ENCODE measurements around the gene CDH13.

CDH13 gene

DNA sequence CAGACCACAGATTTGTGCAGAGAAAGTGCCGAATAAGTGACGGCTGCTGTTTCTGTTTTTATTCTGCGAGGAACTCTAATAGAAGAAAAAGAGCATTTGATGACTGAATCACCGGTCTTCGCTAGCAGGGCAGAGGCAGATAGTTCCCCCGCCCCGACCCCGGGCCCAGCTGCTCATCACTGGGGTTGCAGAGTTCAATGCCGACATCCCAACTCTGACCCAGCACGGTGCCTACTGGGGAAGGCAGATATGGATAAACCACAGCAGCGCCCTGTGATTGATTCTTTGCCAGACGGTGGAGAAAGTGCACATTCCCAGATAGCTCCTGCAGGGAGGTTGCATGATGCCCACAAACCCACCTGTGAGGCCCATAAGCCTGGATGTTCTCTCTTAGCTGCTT lies 823.1 kb downstream of the CDH13 start:
- TF ChIP-seq, protein P1, sequence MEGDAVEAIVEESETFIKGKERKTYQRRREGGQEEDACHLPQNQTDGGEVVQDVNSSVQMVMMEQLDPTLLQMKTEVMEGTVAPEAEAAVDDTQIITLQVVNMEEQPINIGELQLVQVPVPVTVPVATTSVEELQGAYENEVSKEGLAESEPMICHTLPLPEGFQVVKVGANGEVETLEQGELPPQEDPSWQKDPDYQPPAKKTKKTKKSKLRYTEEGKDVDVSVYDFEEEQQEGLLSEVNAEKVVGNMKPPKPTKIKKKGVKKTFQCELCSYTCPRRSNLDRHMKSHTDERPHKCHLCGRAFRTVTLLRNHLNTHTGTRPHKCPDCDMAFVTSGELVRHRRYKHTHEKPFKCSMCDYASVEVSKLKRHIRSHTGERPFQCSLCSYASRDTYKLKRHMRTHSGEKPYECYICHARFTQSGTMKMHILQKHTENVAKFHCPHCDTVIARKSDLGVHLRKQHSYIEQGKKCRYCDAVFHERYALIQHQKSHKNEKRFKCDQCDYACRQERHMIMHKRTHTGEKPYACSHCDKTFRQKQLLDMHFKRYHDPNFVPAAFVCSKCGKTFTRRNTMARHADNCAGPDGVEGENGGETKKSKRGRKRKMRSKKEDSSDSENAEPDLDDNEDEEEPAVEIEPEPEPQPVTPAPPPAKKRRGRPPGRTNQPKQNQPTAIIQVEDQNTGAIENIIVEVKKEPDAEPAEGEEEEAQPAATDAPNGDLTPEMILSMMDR (IDR thresholded peaks at IDR 0.05) = no peak
- Histone ChIP-seq H3K4me3 (no peak overlapping the region), H3K36me3 (no peaks in the 10 kb centered on the region), H3K4me1 (no peaks in the 10 kb centered on the region), H3K27ac (no peak overlapping the region), H3K27me3 (no peaks in the 10 kb centered on the region), H3K9me3 (no peaks in the 10 kb centered on the region)
- intact Hi-C loops (cut with DNase I; ENCODE audit: low total_unique reads) = loop anchor here (10.0 kb wide), 1 partner anchor 845 kb away; no protein-coding TSS in a partner anchor
- DNase-seq = no peak

DNA sequence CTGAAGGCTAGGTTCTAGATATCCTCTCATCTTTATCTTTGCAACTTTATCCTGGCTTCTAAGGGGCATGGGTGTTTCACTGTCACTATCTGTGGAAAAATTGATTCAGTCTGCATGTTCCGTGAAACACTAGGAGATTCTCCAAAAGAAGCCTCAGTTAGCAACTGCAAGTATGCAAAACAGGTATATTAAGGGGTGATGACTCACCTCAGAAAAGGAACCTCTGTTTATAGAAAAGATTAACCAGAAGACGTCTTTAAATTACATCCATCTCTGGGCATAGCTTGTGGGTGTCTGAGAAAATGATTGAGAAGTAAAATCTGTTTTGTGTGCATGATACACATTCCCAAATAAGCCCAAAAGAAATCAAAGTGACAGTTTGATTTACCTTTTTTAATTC lies 827.2 kb downstream of the CDH13 start:
- no peaks in the 10 kb centered on the region for H3K4me1 ChIP-seq
- no peaks in the 10 kb centered on the region for H3K27me3 ChIP-seq
- intact Hi-C loops (cut with DNase I; ENCODE audit: low total_unique reads) = no loop called here
- H3K4me3 ChIP-seq = no peak overlapping the region
- no peaks in the 10 kb centered on the region for H3K36me3 ChIP-seq
- no peak overlapping the region for H3K27ac ChIP-seq
- no peak for DNase-seq
- H3K9me3 ChIP-seq = no peaks in the 10 kb centered on the region
- TF ChIP-seq, protein P1 (IDR thresholded peaks at IDR 0.05) = no peak

DNA sequence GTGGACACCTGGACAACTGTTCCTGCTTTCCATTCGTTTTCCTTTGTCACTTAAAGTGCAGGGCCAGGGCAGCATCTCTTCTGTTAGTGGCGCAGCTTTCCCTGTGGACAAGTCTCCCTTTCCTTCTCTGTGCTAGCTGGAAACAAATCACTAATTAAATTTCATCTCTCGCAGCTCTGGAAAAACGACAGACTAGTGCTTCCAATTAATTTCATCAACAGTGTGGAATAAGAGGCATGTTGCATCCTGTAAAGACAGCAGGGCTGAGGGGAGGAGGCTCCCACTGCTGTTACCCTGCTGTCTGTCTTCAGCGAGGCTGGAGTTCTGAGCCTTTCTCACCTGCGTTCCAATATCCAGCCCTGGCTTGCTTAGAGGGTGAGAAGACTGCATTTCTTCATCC lies 828.9 kb downstream of the CDH13 start:
- Histone ChIP-seq H3K36me3 (no peaks in the 10 kb centered on the region), H3K27ac (no peak overlapping the region), H3K4me3 (no peak overlapping the region), H3K4me1 (no peaks in the 10 kb centered on the region), H3K27me3 (no peaks in the 10 kb centered on the region), H3K9me3 (no peaks in the 10 kb centered on the region)
- no peak for DNase-seq
- TF ChIP-seq, protein P1 (IDR thresholded peaks at IDR 0.05) = no peak
- intact Hi-C loops (cut with DNase I; ENCODE audit: low total_unique reads) = no loop called here

DNA sequence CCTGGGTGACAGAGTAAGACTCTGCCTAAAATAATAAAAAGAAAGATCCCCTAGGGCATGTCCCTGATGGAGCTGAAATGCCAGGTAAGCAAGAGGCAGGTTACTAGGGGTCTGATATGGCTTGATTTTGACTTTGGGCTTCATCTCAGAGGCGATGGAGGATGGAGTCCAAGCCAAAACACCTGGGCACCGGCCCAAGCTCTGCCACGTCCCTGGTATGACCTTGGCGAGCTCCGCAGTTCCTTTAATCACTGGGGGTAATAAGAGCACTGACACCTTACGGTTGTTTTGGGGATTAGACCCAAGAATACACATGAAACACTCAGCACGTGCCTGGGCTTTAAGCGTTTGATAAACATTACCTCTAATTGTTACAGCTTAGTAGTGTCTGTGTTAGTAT lies 830.2 kb downstream of the CDH13 start:
- no peaks in the 10 kb centered on the region for H3K27me3 ChIP-seq
- intact Hi-C loops (cut with DNase I; ENCODE audit: low total_unique reads) = no loop called here
- no peak overlapping the region for H3K27ac ChIP-seq
- DNase-seq = no peak
- no peaks in the 10 kb centered on the region for H3K36me3 ChIP-seq
- no peaks in the 10 kb centered on the region for H3K4me1 ChIP-seq
- no peaks in the 10 kb centered on the region for H3K9me3 ChIP-seq
- TF ChIP-seq, protein P1 (IDR thresholded peaks at IDR 0.05) = no peak
- no peak overlapping the region for H3K4me3 ChIP-seq

DNA sequence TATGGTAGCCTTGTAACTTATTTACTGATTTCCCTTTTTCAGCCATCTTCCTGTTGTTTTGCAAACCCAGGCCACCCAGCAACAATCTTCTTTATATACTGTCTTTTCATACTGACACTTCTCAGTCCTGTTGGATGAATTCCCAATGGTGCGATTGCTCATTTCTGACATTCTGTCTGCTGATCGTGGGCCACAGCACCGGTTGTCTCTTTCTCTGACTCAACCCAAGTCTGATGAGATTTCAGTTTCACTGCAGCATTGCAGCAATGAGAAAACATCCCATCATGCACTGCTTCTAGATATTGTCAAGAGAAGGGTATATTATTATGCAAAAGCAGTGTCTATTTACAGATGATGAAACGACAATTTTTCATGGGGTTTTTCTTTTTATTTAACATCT lies 831.8 kb downstream of the CDH13 start:
- intact Hi-C loops (cut with DNase I; ENCODE audit: low total_unique reads) = no loop called here
- H3K4me3 ChIP-seq = no peak overlapping the region
- no peak overlapping the region for H3K27ac ChIP-seq
- H3K27me3 ChIP-seq = no peaks in the 10 kb centered on the region
- TF ChIP-seq, protein P1 (IDR thresholded peaks at IDR 0.05) = no peak
- H3K9me3 ChIP-seq = no peaks in the 10 kb centered on the region
- no peak for DNase-seq
- H3K4me1 ChIP-seq = no peaks in the 10 kb centered on the region
- H3K36me3 ChIP-seq = no peaks in the 10 kb centered on the region

DNA sequence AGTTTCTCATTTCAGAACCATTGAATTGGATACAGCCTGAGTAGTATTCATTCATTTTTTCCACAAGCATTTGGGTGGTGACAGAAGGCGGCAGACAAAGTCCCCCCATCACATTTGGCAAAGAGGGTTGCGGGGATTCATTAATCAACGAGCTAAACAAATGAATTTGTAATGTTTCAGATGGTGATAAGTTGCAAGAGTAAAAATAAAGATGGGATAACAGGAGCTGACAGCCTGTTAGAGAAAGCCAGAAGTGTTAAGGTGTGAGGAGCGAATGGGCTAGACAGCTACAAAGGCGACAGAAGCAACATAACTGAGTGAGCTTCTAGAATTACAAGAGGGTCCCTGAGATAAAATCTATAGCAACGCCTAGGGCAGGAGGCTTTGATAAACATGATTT lies 838.2 kb downstream of the CDH13 start:
- no peaks in the 10 kb centered on the region for H3K9me3 ChIP-seq
- H3K27me3 ChIP-seq = no peaks in the 10 kb centered on the region
- intact Hi-C loops (cut with DNase I; ENCODE audit: low total_unique reads) = no loop called here
- H3K36me3 ChIP-seq = no peaks in the 10 kb centered on the region
- H3K4me3 ChIP-seq = no peak overlapping the region
- DNase-seq = no peak
- no peak overlapping the region for H3K27ac ChIP-seq
- no peaks in the 10 kb centered on the region for H3K4me1 ChIP-seq
- TF ChIP-seq, protein P1 (IDR thresholded peaks at IDR 0.05) = no peak

All from tibial artery (tissue), 4 donors.